ENCODE data around the gene CNTFR.

DNA sequence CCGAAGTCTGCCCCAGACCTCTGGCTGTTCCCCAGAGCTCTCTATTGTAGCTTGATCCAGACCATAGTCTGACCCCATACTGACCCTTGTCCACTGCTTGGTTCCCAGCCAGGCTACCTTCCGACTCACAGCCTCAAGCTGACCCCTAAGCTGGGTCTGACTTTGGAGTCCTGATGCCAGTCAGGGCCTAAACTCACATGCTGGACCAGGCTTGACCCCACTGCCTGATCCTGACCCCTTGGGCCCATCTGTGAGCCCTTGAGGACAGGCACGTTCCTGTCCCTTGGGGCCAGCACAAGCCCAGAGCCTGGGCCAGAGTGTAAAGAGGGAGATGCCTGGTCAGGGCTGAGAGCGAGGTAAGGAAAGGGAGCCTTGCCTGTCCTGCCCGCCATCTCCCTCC, 34.0 kb downstream of the CNTFR start:
- no peak for TF ChIP-seq POLR2AphosphoS5 (IDR thresholded peaks at IDR 0.05)
- TF ChIP-seq, protein P1, sequence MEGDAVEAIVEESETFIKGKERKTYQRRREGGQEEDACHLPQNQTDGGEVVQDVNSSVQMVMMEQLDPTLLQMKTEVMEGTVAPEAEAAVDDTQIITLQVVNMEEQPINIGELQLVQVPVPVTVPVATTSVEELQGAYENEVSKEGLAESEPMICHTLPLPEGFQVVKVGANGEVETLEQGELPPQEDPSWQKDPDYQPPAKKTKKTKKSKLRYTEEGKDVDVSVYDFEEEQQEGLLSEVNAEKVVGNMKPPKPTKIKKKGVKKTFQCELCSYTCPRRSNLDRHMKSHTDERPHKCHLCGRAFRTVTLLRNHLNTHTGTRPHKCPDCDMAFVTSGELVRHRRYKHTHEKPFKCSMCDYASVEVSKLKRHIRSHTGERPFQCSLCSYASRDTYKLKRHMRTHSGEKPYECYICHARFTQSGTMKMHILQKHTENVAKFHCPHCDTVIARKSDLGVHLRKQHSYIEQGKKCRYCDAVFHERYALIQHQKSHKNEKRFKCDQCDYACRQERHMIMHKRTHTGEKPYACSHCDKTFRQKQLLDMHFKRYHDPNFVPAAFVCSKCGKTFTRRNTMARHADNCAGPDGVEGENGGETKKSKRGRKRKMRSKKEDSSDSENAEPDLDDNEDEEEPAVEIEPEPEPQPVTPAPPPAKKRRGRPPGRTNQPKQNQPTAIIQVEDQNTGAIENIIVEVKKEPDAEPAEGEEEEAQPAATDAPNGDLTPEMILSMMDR (IDR thresholded peaks at IDR 0.05) = no peak
- TF ChIP-seq POLR2A (IDR thresholded peaks at IDR 0.05) = no peak
- no peak for TF ChIP-seq EP300 (IDR thresholded peaks at IDR 0.05)
